ENCODE results near the gene ATE1. TPM values are rescaled to one million over a fixed set of nuclear protein-coding genes. Genes with fewer than 3 reads are reported as not detected.

Gene ATE1
- total and polyA plus RNA-seq, 2 of the 4 experiments (the other 2 are of a cell fraction): 6.4 to 27.8 TPM

DNA sequence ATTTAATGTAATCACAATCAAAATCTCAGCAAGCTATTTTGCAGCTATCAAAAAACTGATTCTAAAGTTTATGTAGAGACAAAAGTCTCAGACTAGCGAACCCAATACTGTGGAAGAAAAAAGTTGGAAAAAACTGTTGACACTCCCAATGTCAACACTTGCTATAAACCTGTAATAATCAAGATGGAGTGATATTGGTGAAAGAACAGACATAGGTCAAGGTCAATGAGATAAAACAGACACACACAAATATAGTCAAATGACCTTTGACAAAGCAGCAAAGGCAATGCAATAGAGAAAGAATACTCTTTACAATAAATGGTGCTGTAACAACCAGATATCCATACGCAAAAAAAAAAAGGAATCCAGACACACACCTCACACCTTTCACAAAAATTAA lies 84.5 kb downstream of the ATE1 start:
- POLR2A ChIA-PET (ENCODE audit: unreplicated experiment): no interaction called here

More for the DNA sequence above, 84.5 kb downstream of the ATE1 start:
- dilution Hi-C loops (cut with HindIII; ENCODE audit: low sequenced_read_pairs, unreplicated experiment) (no loop called here), intact Hi-C loops (cut with micrococcal nuclease) (no loop called here), in situ Hi-C loops (cut with MboI; ENCODE audit: low sequenced_read_pairs) (no loop called here)
- no CpG with 5 or more reads among the region's 2 CpGs for WGBS, 2 experiments (ENCODE audit: extremely low coverage in 2 of 2, insufficient read length in 1 of 2)
- peaks cover 0 to 1% of the 10 kb centered on the region in 2 experiments; a peak in 1 of 4 replicates for H3K79me1 ChIP-seq (ENCODE audit: low read depth in 1 of 2, low read length in 2 of 2)
- no peak overlapping the region for H3K4me2 ChIP-seq (ENCODE audit: low read depth, low read length)
- no peak overlapping the region for H3K9ac ChIP-seq (ENCODE audit: low read depth, low read length)
- H2BK5ac ChIP-seq (ENCODE audit: low read depth, low read length, poor library complexity, severe bottlenecking): no peak overlapping the region
- H4K91ac ChIP-seq (ENCODE audit: insufficient read depth, low read depth, low read length): no peak overlapping the region
- no peaks in the 10 kb centered on the region for H4K20me1 ChIP-seq (ENCODE audit: insufficient read depth, low read length)
- no peak overlapping the region for H2BK15ac ChIP-seq (ENCODE audit: low read depth, low read length)
- H3K27me3 ChIP-seq (ENCODE audit: control insufficient read depth, insufficient read depth, low read length): no peaks in the 10 kb centered on the region
- H4K5ac ChIP-seq (ENCODE audit: low read depth, low read length): no peak overlapping the region
- peaks cover 4% of the 10 kb centered on the region; the same call in 1 of the 2 replicates for H3K36me3 ChIP-seq (ENCODE audit: control insufficient read depth, insufficient read depth, low read length)
- H2AK9ac ChIP-seq (replicated peaks; ENCODE audit: low read depth, low read length, poor library complexity): no peak overlapping the region
- no peak overlapping the region for H3K4ac ChIP-seq (ENCODE audit: low read depth, low read length)
- H3K14ac ChIP-seq (replicated peaks; ENCODE audit: low read depth, low read length): no peak overlapping the region
- no peak overlapping the region for H2BK20ac ChIP-seq (ENCODE audit: low read depth, low read length)
- no peak overlapping the region for H3K56ac ChIP-seq (ENCODE audit: extremely low read depth, insufficient read depth, low read length)
- H3K23ac ChIP-seq (ENCODE audit: low read depth, low read length): no peak overlapping the region
- no peaks in the 10 kb centered on the region for H3K9me3 ChIP-seq (ENCODE audit: control insufficient read depth, insufficient read depth, low read length)
- no peak overlapping the region for H3K18ac ChIP-seq (ENCODE audit: low read depth, low read length)
- BruUV-seq (replicated peaks): no TSS peak
- no peaks in the 10 kb centered on the region for H3K4me1 ChIP-seq (ENCODE audit: control insufficient read depth, insufficient read depth, low read length)
- CTCF ChIA-PET: no interaction called here
- H3K27ac ChIP-seq (ENCODE audit: insufficient read depth, low read length): no peak overlapping the region
- no peak for DNase-seq
- H2AK5ac ChIP-seq (ENCODE audit: low read depth, low read length): no peak overlapping the region
- no peak for ATAC-seq (ENCODE audit: low read depth)
- H4K8ac ChIP-seq (ENCODE audit: low read depth in 2 of 2, low read length in 2 of 2): no peak overlapping the region
- TF ChIP-seq CHD1 (IDR thresholded peaks at IDR 0.05; ENCODE audit: low read depth, low read length) (no peak), CEBPB (IDR thresholded peaks at IDR 0.05; ENCODE audit: low read depth, low read length) (no peak), POLR2A (IDR thresholded peaks at IDR 0.05; ENCODE audit: low read depth, low read length) (no peak), BHLHE40 (IDR thresholded peaks at IDR 0.05; ENCODE audit: low read depth, low read length) (no peak), MAZ (IDR thresholded peaks at IDR 0.05; ENCODE audit: borderline replicate concordance, low read depth, low read length) (no peak), NFE2L2 (IDR thresholded peaks at IDR 0.05; ENCODE audit: low read depth, low read length) (no peak), MXI1 (IDR thresholded peaks at IDR 0.05; ENCODE audit: borderline replicate concordance, low read depth, low read length) (no peak), MAFK (IDR thresholded peaks at IDR 0.05; ENCODE audit: low read depth, low read length) (no peak), RCOR1 (IDR thresholded peaks at IDR 0.05; ENCODE audit: insufficient replicate concordance, low read length) (no peak), FOS (IDR thresholded peaks at IDR 0.05; ENCODE audit: low read depth, low read length) (no peak), RAD21 (IDR thresholded peaks at IDR 0.05; ENCODE audit: low read length) (no peak), SMC3 (IDR thresholded peaks at IDR 0.05; ENCODE audit: low read depth, low read length) (no peak), RFX5 (IDR thresholded peaks at IDR 0.05; ENCODE audit: low read depth, low read length) (no peak)
- TF ChIP-seq, protein P1, sequence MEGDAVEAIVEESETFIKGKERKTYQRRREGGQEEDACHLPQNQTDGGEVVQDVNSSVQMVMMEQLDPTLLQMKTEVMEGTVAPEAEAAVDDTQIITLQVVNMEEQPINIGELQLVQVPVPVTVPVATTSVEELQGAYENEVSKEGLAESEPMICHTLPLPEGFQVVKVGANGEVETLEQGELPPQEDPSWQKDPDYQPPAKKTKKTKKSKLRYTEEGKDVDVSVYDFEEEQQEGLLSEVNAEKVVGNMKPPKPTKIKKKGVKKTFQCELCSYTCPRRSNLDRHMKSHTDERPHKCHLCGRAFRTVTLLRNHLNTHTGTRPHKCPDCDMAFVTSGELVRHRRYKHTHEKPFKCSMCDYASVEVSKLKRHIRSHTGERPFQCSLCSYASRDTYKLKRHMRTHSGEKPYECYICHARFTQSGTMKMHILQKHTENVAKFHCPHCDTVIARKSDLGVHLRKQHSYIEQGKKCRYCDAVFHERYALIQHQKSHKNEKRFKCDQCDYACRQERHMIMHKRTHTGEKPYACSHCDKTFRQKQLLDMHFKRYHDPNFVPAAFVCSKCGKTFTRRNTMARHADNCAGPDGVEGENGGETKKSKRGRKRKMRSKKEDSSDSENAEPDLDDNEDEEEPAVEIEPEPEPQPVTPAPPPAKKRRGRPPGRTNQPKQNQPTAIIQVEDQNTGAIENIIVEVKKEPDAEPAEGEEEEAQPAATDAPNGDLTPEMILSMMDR (conservative IDR thresholded peaks at IDR 0.05; ENCODE audit: low read depth, low read length): no peak
- TF ChIP-seq, protein P2, sequence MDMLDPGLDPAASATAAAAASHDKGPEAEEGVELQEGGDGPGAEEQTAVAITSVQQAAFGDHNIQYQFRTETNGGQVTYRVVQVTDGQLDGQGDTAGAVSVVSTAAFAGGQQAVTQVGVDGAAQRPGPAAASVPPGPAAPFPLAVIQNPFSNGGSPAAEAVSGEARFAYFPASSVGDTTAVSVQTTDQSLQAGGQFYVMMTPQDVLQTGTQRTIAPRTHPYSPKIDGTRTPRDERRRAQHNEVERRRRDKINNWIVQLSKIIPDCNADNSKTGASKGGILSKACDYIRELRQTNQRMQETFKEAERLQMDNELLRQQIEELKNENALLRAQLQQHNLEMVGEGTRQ (IDR thresholded peaks at IDR 0.05; ENCODE audit: low read depth, low read length): no peak
- TF ChIP-seq, protein P3, sequence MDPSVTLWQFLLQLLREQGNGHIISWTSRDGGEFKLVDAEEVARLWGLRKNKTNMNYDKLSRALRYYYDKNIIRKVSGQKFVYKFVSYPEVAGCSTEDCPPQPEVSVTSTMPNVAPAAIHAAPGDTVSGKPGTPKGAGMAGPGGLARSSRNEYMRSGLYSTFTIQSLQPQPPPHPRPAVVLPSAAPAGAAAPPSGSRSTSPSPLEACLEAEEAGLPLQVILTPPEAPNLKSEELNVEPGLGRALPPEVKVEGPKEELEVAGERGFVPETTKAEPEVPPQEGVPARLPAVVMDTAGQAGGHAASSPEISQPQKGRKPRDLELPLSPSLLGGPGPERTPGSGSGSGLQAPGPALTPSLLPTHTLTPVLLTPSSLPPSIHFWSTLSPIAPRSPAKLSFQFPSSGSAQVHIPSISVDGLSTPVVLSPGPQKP (IDR thresholded peaks at IDR 0.05; ENCODE audit: borderline replicate concordance, low read depth, low read length): no peak
- H3K9me1 ChIP-seq (ENCODE audit: insufficient read depth, low read length): no peaks in the 10 kb centered on the region; the same call in 1 of the 2 replicates
- no peak overlapping the region for H3K4me3 ChIP-seq (ENCODE audit: insufficient read depth, low read depth, low read length)
- H2AFZ ChIP-seq (replicated peaks; ENCODE audit: low read length, poor library complexity): no peak overlapping the region
- H2BK120ac ChIP-seq (ENCODE audit: low read depth, low read length): no peak overlapping the region
